CD14-positive monocyte (primary cell): Measurements from ENCODE around the gene CFAP410. TPM values are rescaled to one million over a fixed set of nuclear protein-coding genes. Genes with fewer than 3 reads are reported as not detected.

Source experiments
- DNase-seq, 3 donors: peaks; one replicate each; pipeline ENCODE4 v3.0.0-alpha.2; 2011 to 2022
- H2AFZ ChIP-seq: 2 replicates; pipeline ENCODE4 v1.6.0; 2012; ENCODE audit warnings: mild to moderate bottlenecking, low read depth, low read length, inconsistent platforms; ENCODE audit not compliant: insufficient read depth, poor library complexity, severe bottlenecking
- H3K27ac ChIP-seq, 2 donors: 1 replicate in 1 of 2; 2 replicates in 1 of 2; pipeline ENCODE4 v1.5.1; 2012 to 2013; ENCODE audit warnings: low read length in 2 of 2, control low read depth in 1 of 2, inconsistent platforms in 1 of 2, low read depth in 1 of 2, mild to moderate bottlenecking in 1 of 2
- H3K27me3 ChIP-seq, 2 donors: one replicate each; pipeline versions ENCODE4 v1.6.0 to v1.6.1; 2011 to 2013; ENCODE audit warnings: low read length in 2 of 2; ENCODE audit not compliant: control insufficient read depth in 2 of 2, insufficient read depth in 2 of 2
- H3K36me3 ChIP-seq, 2 donors: replicated peaks in 1 of 2; 1 replicate in 1 of 2; 2 replicates in 1 of 2; pipeline versions ENCODE4 v1.5.1 to v1.6.1; 2012 to 2013; ENCODE audit warnings: low read length in 2 of 2, control low read depth in 1 of 2, inconsistent platforms in 1 of 2, mild to moderate bottlenecking in 1 of 2; ENCODE audit not compliant: insufficient read depth in 2 of 2, control insufficient read depth in 1 of 2
- H3K4me1 ChIP-seq, 2 donors: 1 replicate in 1 of 2; 2 replicates in 1 of 2; pipeline versions ENCODE4 v1.5.1 to v1.6.1; 2012 to 2013; ENCODE audit warnings: low read length in 2 of 2, control low read depth in 1 of 2, inconsistent platforms in 1 of 2, mild to moderate bottlenecking in 1 of 2, moderate library complexity in 1 of 2; ENCODE audit not compliant: insufficient read depth in 2 of 2, control insufficient read depth in 1 of 2
- H3K4me2 ChIP-seq: replicated peaks from 2 replicates; pipeline ENCODE3; 2012; ENCODE audit warnings: low read length, moderate library complexity, mild to moderate bottlenecking; ENCODE audit not compliant: poor library complexity, severe bottlenecking; ENCODE audit errors: extremely low read depth
- H3K4me3 ChIP-seq, 3 experiments: fragments of 200-600 bp in 1 of 3; sonication (generic) in 1 of 3; replicated peaks in 1 of 3; 1 replicate in 2 of 3; 2 replicates in 1 of 3; pipeline ENCODE4 v1.5.1; 2011 to 2013; ENCODE audit warnings: low read length in 3 of 3, mild to moderate bottlenecking in 3 of 3, control low read depth in 2 of 3, low read depth in 2 of 3, inconsistent platforms in 1 of 3, moderate library complexity in 1 of 3
- H3K79me2 ChIP-seq: 2 replicates; pipeline ENCODE4 v1.6.0; 2012; ENCODE audit warnings: mild to moderate bottlenecking, control low read depth, inconsistent platforms, low read length, moderate library complexity; ENCODE audit not compliant: insufficient read depth
- H3K9ac ChIP-seq: 2 replicates; pipeline ENCODE4 v1.6.0; 2017; ENCODE audit warnings: low read length, mild to moderate bottlenecking; ENCODE audit not compliant: insufficient read depth, poor library complexity, severe bottlenecking
- H3K9me3 ChIP-seq, 2 donors: replicated peaks in 1 of 2; 1 replicate in 1 of 2; 2 replicates in 1 of 2; pipeline versions ENCODE4 v1.5.1 to v1.6.1; 2012 to 2013; ENCODE audit warnings: low read length in 2 of 2, control low read depth in 1 of 2; ENCODE audit not compliant: control insufficient read depth in 1 of 2, insufficient read depth in 1 of 2
- H4K20me1 ChIP-seq: 2 replicates; pipeline ENCODE4 v1.6.0; 2012; ENCODE audit warnings: mild to moderate bottlenecking, low read length, control low read depth, moderate library complexity; ENCODE audit not compliant: insufficient read depth
- H3K27ac Mint-ChIP-seq, 7 donors: one replicate each; pipeline ENCODE4 v1.8.0; 2020; ENCODE audit warnings: mild to moderate bottlenecking in 7 of 7, mixed read lengths in 7 of 7, moderate library complexity in 6 of 7, inconsistent platforms in 2 of 7
- H3K27me3 Mint-ChIP-seq, 3 donors: one replicate each; pipeline ENCODE4 v1.8.0; 2021 to 2022; ENCODE audit warnings: low read depth in 3 of 3, mild to moderate bottlenecking in 3 of 3, mixed read lengths in 3 of 3, moderate library complexity in 3 of 3, inconsistent platforms in 1 of 3
- H3K36me3 Mint-ChIP-seq, 2 donors: one replicate each; pipeline ENCODE4 v1.8.0; 2020; ENCODE audit warnings: mixed read lengths in 2 of 2, inconsistent platforms in 1 of 2, mild to moderate bottlenecking in 1 of 2
- H3K4me1 Mint-ChIP-seq: one replicate; pipeline ENCODE4 v1.8.0; 2020; ENCODE audit warnings: mild to moderate bottlenecking, mixed read lengths
- H3K4me3 Mint-ChIP-seq, 2 donors: one replicate each; pipeline ENCODE4 v1.8.0; 2020; ENCODE audit warnings: mild to moderate bottlenecking in 2 of 2, mixed read lengths in 2 of 2, moderate library complexity in 1 of 2
- H3K9me3 Mint-ChIP-seq, 7 donors: one replicate each; pipeline ENCODE4 v1.8.0; 2020 to 2022; ENCODE audit warnings: mixed read lengths in 7 of 7, mild to moderate bottlenecking in 6 of 7, moderate library complexity in 6 of 7, inconsistent platforms in 2 of 7
- CTCF ChIP-seq: fragments of 200-600 bp; IDR thresholded peaks from one replicate; pipeline ENCODE4 v1.8.0; 2022; ENCODE audit warnings: antibody characterized with exemption, mild to moderate bottlenecking
- WGBS: methylation state at CpG from one replicate; pipeline ENCODE4 v1.1.5; 2013; ENCODE audit warnings: missing lambda C conversion rate; ENCODE audit not compliant: insufficient coverage; 5-methylcytosine and 5-hydroxymethylcytosine counted together
- intact Hi-C, 2 donors: fragments of 100-400 bp; cut with micrococcal nuclease; formaldehyde crosslinking; loops; one replicate each; pipeline versions ENCODE4 v1.15.0 to v1.15.1; 2023
- polyA plus RNA-seq, 3 donors: library from polyadenylated mRNA; depleted of rRNA in 1 of 3; unstranded in 2 of 3; stranded (reverse) in 1 of 3; fragments of 300-500 nt in 2 of 3; fragments of >200 nt in 1 of 3; fragmentation: Illumina TruSeq in 2 of 3; gene quantifications; 1 replicate in 2 of 3; 2 replicates in 1 of 3; pipeline ENCODE4 v1.2.3, GENCODE V29; 2012 to 2021

The CFAP410 gene
- polyA plus RNA-seq, 3 donors = 14.8 to 23.5 (median 17.3) TPM

GRCh38 chr21:44279354-44280260 lies 59.6 kb downstream of the CFAP410 start:
- no peak for TF ChIP-seq CTCF
- no peak overlapping the region for H3K4me3 ChIP-seq
- no peak for DNase-seq
- peaks cover 12% of the 10 kb centered on the region for H3K4me1 Mint-ChIP-seq
- H3K9me3 Mint-ChIP-seq = peaks cover 0 to 2% (median 0%) of the 10 kb centered on the region in 7 donors
- no peaks in the 10 kb centered on the region for H3K79me2 ChIP-seq
- H3K27ac ChIP-seq = no peak overlapping the region
- no peak overlapping the region for H2AFZ ChIP-seq
- H3K4me2 ChIP-seq = no peak overlapping the region
- no peaks in the 10 kb centered on the region for H4K20me1 ChIP-seq
- no peaks in the 10 kb centered on the region for H3K36me3 Mint-ChIP-seq
- no peak overlapping the region for H3K27ac Mint-ChIP-seq
- no peaks in the 10 kb centered on the region for H3K9me3 ChIP-seq
- no peaks in the 10 kb centered on the region for H3K27me3 ChIP-seq
- H3K4me3 Mint-ChIP-seq = no peak overlapping the region
- intact Hi-C loops = no loop called here
- peaks cover 9 to 29% (median 12%) of the 10 kb centered on the region in 3 donors for H3K27me3 Mint-ChIP-seq
- H3K36me3 ChIP-seq = no peaks in the 10 kb centered on the region
- no peaks in the 10 kb centered on the region for H3K4me1 ChIP-seq
- H3K9ac ChIP-seq = no peak overlapping the region
- WGBS = 100% methylated on average over 13 of the region's 19 CpGs

Other genes with a start within 250 kb of the CFAP410 start
- 1 to 10 TPM; 2.1 to 4.4 (median 4.4) TPM for gene PWP2, start 232.0 kb downstream of the CFAP410 start, polyA plus RNA-seq
- gene GATD3, start 205.7 kb downstream of the CFAP410 start, polyA plus RNA-seq = 10 to 100 TPM; 21.6 to 42.4 (median 35.8) TPM
- gene ICOSLG, start 98.4 kb downstream of the CFAP410 start, polyA plus RNA-seq = 1 to 10 TPM in 2 of 3 donors, under 1 TPM in 1; 0.47 to 9.0 (median 1.3) TPM
- not detected for gene DNMT3L, start 77.5 kb downstream of the CFAP410 start, polyA plus RNA-seq
- gene AIRE, start 53.5 kb downstream of the CFAP410 start, polyA plus RNA-seq = not detected
- 100 to 1,000 TPM; 105 to 133 (median 113) TPM for gene PFKL, start 39.3 kb downstream of the CFAP410 start, polyA plus RNA-seq
- 10 to 100 TPM in 2 of 3 donors, 1 to 10 TPM in 1; 7.6 to 21.6 (median 12.2) TPM for gene TRPM2, start 14.2 kb upstream of the CFAP410 start, polyA plus RNA-seq
- under 1 TPM; 0.30 to 0.59 (median 0.41) TPM for gene LRRC3, start 116.1 kb upstream of the CFAP410 start, polyA plus RNA-seq
- not detected for gene KRTAP10-1, start 200.8 kb upstream of the CFAP410 start, polyA plus RNA-seq
- gene KRTAP10-2, start 212.1 kb upstream of the CFAP410 start, polyA plus RNA-seq = not detected
- not detected for gene KRTAP10-3, start 219.4 kb upstream of the CFAP410 start, polyA plus RNA-seq
- gene KRTAP10-4, start 234.3 kb upstream of the CFAP410 start, polyA plus RNA-seq = not detected
- not detected for gene KRTAP10-5, start 241.2 kb upstream of the CFAP410 start, polyA plus RNA-seq